HepG2 (cell line): Measurements from ENCODE around the gene ANKRD17. TPM values are rescaled to one million over a fixed set of nuclear protein-coding genes. Genes with fewer than 3 reads are reported as not detected.
A peak's percentile ranks its signal among the peaks of the same experiment; 100 is the strongest.

ENCODE experiments used
- ARID4A ChIP-seq: sonication (generic); formaldehyde crosslinking; IDR thresholded peaks from 2 replicates; pipeline ENCODE4 v1.5.0; 2020; ENCODE audit warnings: mild to moderate bottlenecking, missing genetic modification reagents, borderline replicate concordance
- CENPX ChIP-seq: sonication (generic); formaldehyde crosslinking; IDR thresholded peaks from 2 replicates; pipeline ENCODE4 v1.9.0; 2021; ENCODE audit warnings: mild to moderate bottlenecking, missing genetic modification reagents, moderate library complexity
- CREB1 ChIP-seq, 2 experiments: fragments of 450-650 bp in 1 of 2; IDR thresholded peaks; 2 replicates each; pipeline ENCODE4 v1.6.1; 2016 to 2017; ENCODE audit warnings: control low read depth in 1 of 2, mild to moderate bottlenecking in 1 of 2, missing compliant biosample characterization in 1 of 2, missing genetic modification characterization in 1 of 2
- GMEB1 ChIP-seq: sonication (generic); formaldehyde crosslinking; IDR thresholded peaks from 2 replicates; pipeline ENCODE4 v1.5.1; 2020; ENCODE audit warnings: missing genetic modification reagents, mild to moderate bottlenecking, borderline replicate concordance
- PRPF4 ChIP-seq: fragments of 200-400 bp; formaldehyde crosslinking; IDR thresholded peaks from 2 replicates; pipeline ENCODE4 v1.6.1; 2016; ENCODE audit warnings: low read length, low read depth; ENCODE audit not compliant: poor library complexity, severe bottlenecking
- ZBTB10 ChIP-seq: sonication (generic); formaldehyde crosslinking; IDR thresholded peaks from 2 replicates; pipeline ENCODE4 v1.4.0; 2020; ENCODE audit warnings: missing genetic modification reagents, borderline replicate concordance
- ZNF549 ChIP-seq: sonication (generic); formaldehyde crosslinking; IDR thresholded peaks from 2 replicates; pipeline ENCODE4 v1.5.0; 2020; ENCODE audit warnings: missing genetic modification reagents
- ZNF687 ChIP-seq: sonication (generic); formaldehyde crosslinking; IDR thresholded peaks from 2 replicates; pipeline ENCODE4 v1.5.1; 2020; ENCODE audit warnings: mild to moderate bottlenecking, missing genetic modification reagents, moderate library complexity
- ZNF749 ChIP-seq: sonication (generic); formaldehyde crosslinking; IDR thresholded peaks from 2 replicates; pipeline ENCODE4 v1.8.0; 2022; ENCODE audit warnings: mild to moderate bottlenecking, missing genetic modification reagents, moderate library complexity, borderline replicate concordance
- ZNF75D ChIP-seq: sonication (generic); formaldehyde crosslinking; IDR thresholded peaks from 2 replicates; pipeline ENCODE4 v1.8.1; 2023; ENCODE audit warnings: missing genetic modification reagents, mild to moderate bottlenecking, borderline replicate concordance
- polyA plus RNA-seq, 8 experiments: library from polyadenylated mRNA; depleted of rRNA in 3 of 8; stranded (reverse) in 7 of 8; unstranded in 1 of 8; fragments of >200 nt; fragmentation: Illumina TruSeq in 4 of 8; extraction: Trizol in 4 of 8; gene quantifications; 2 replicates each; pipeline versions ENCODE4 v1.2.1 to v1.2.3, GENCODE V29; 2011 to 2016; ENCODE audit warnings: low read depth in 4 of 8, missing spikeins in 1 of 8, mixed read lengths in 1 of 8; ENCODE audit not compliant: insufficient read depth in 1 of 8
- total RNA-seq, 5 experiments: library from RNA; depleted of rRNA; stranded (reverse); fragments of >200 nt; fragmentation: Illumina TruSeq; extraction: Trizol; gene quantifications; 2 replicates each; pipeline ENCODE4 v1.2.3, GENCODE V29; 2016; ENCODE audit warnings: low read depth in 1 of 5

The ANKRD17 gene
- total and polyA plus RNA-seq, 2 of the 13 experiments (the other 11 are each of a cell fraction or from before 2014, with no cell fraction given), result 55.7 to 61.1 TPM

GRCh38 chr4:73258686-73259570 is at the start of gene ANKRD17 (continued):
- TF ChIP-seq ARID4A, result peak; percentile 92; the same call in 1 of the 2 replicates
- peak; percentile 87 for TF ChIP-seq ZNF687 (CRISPR knock-in tag)
- no peak for TF ChIP-seq PRPF4
- peak; percentile 33; the same call in 1 of the 2 replicates for TF ChIP-seq ZNF749 (CRISPR knock-in tag)
- peak; percentile 95 for TF ChIP-seq CREB1 (IDR thresholded peaks at IDR 0.05)
- TF ChIP-seq CREB1 (CRISPR knock-in tag; IDR thresholded peaks at IDR 0.05), result peak; percentile 99
- 0 out of 2 replicates have a peak, but pooled peaks have one; percentile 16 for TF ChIP-seq ZBTB10
- peak; percentile 82 for TF ChIP-seq GMEB1
- no peak for TF ChIP-seq ZNF549 (CRISPR knock-in tag)
- TF ChIP-seq CENPX, result no peak
- no peak for TF ChIP-seq ZNF75D (CRISPR knock-in tag)
